ENCODE results near the gene FGF14.

DNA sequence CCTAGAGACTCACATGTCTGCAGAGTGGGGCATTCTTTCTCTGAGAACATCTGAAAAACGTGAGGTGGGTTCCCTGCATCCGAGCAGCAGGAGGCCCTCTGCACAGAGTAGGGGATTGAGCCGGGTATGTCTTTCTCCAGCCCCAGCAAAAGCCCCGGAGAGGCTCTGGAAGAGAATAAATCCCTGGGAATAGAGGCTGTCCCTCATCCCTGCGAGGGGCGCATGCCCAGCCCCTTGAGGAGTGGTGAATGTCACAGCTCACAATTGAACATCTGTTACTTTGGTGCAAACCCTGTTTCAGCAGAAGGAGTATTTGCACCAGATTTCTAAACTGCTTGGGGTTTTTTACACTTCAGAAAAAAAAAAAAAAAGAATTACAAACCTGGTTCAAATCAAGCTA, 164.6 kb downstream of the FGF14 start:
- TF ChIP-seq HOXA7 (CRISPR knock-in tag; IDR thresholded peaks at IDR 0.05; ENCODE audit: borderline replicate concordance), result no peak
- TF ChIP-seq, protein P1, sequence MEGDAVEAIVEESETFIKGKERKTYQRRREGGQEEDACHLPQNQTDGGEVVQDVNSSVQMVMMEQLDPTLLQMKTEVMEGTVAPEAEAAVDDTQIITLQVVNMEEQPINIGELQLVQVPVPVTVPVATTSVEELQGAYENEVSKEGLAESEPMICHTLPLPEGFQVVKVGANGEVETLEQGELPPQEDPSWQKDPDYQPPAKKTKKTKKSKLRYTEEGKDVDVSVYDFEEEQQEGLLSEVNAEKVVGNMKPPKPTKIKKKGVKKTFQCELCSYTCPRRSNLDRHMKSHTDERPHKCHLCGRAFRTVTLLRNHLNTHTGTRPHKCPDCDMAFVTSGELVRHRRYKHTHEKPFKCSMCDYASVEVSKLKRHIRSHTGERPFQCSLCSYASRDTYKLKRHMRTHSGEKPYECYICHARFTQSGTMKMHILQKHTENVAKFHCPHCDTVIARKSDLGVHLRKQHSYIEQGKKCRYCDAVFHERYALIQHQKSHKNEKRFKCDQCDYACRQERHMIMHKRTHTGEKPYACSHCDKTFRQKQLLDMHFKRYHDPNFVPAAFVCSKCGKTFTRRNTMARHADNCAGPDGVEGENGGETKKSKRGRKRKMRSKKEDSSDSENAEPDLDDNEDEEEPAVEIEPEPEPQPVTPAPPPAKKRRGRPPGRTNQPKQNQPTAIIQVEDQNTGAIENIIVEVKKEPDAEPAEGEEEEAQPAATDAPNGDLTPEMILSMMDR (tag by site-specific recombination; IDR thresholded peaks at IDR 0.05), result no peak
